Neural progenitor cell (in vitro differentiated cells): ENCODE results near the gene HHLA2.

Source experiments
- CTCF ChIP-seq: fragments of 200-600 bp; sonication (generic); IDR thresholded peaks from 2 replicates; pipeline ENCODE4 v1.5.1; 2017; ENCODE audit warnings: antibody characterized with exemption, mild to moderate bottlenecking
- EZH2 ChIP-seq: fragments of 200-600 bp; sonication (generic); IDR thresholded peaks from 2 replicates; pipeline ENCODE4 v1.6.1; 2017; ENCODE audit warnings: antibody characterized with exemption, mild to moderate bottlenecking, moderate library complexity

GRCh38 chr3:108396336-108396735 lies 100.0 kb downstream of the HHLA2 start:
- TF ChIP-seq EZH2 (no peak), CTCF (no peak)
